ENCODE measurements around the gene TRIM15. TPM values are rescaled to one million over a fixed set of nuclear protein-coding genes. Genes with fewer than 3 reads are reported as not detected.

The TRIM15 gene
- total RNA-seq, 1 experiment from 2014 or later, result 0.35 TPM

GRCh38 chr6:30195951-30196350 is 32.6 kb downstream of the TRIM15 start:
- Mint-ChIP-seq H3K27ac (no peak overlapping the region), H3K9me3 (no peaks in the 10 kb centered on the region), H3K27me3 (ENCODE audit: low read depth) (no peaks in the 10 kb centered on the region), H3K4me1 (peaks cover 8% of the 10 kb centered on the region), H3K36me3 (peaks cover 44% of the 10 kb centered on the region), H3K4me3 (no peak overlapping the region)
- no peak for TF ChIP-seq ZNF416 (CRISPR knock-in tag; IDR thresholded peaks at IDR 0.05)
- TF ChIP-seq FOXP4 (CRISPR knock-in tag; IDR thresholded peaks at IDR 0.05), result no peak
- TF ChIP-seq ZNF423 (CRISPR knock-in tag; IDR thresholded peaks at IDR 0.05), result no peak
- no peak for TF ChIP-seq ATF1 (CRISPR knock-in tag; IDR thresholded peaks at IDR 0.05)
- no peak for TF ChIP-seq ZNF532 (CRISPR knock-in tag; IDR thresholded peaks at IDR 0.05; ENCODE audit: borderline replicate concordance)
- no peak for TF ChIP-seq GRHL2 (CRISPR knock-in tag; IDR thresholded peaks at IDR 0.05; ENCODE audit: insufficient replicate concordance, severe bottlenecking)
- ChIA-PET CTCF (interaction anchor here (0.7 to 1.4 kb wide), 2 partner anchors 23 to 25 kb away, joined by 3 to 4 read pairs; no protein-coding TSS in a partner anchor), POLR2A (no interaction called here)
- no peak for DNase-seq (ENCODE audit: low spot score)
- ATAC-seq, result no peak

DNA sequence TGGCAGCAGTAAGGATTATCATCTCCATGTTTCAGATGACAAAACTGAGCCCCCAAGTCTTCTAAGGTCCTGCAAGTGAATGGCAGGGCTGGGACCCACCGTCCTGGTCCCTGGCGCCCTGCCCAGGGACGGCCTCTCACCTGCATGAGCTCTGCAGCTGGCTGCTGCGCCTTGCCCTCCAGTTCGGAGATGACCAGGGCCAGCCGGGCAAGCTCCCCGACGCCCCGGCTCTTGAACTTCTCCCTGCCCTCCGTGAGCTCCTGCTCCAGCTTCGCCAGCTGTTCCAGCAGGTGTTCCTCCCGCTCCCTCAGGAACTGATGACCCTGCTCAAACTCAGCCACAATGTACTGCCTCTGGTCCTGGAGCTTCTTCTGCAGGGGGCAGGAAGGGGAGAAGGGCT is 33.0 kb downstream of the TRIM15 start:
- peaks cover 12% of the 10 kb centered on the region for H3K4me1 Mint-ChIP-seq
- H3K27me3 Mint-ChIP-seq (ENCODE audit: low read depth), result no peaks in the 10 kb centered on the region
- TF ChIP-seq TCF7 (CRISPR knock-in tag; IDR thresholded peaks at IDR 0.05; ENCODE audit: low read depth) (no peak), CBFB (CRISPR knock-in tag; IDR thresholded peaks at IDR 0.05; ENCODE audit: low read depth) (no peak)
- DNase-seq (ENCODE audit: low spot score) (no peak), ATAC-seq (no peak)
- ChIA-PET POLR2A (no interaction called here), CTCF (interaction anchor here (0.7 to 1.1 kb wide), 2 partner anchors 22 to 94 kb away, joined by 3 to 4 read pairs; no protein-coding TSS in a partner anchor)
- no peaks in the 10 kb centered on the region for H3K9me3 Mint-ChIP-seq
- H3K27ac Mint-ChIP-seq, result no peak overlapping the region
- peaks cover 45% of the 10 kb centered on the region for H3K36me3 Mint-ChIP-seq
- H3K4me3 Mint-ChIP-seq, result no peak overlapping the region

GRCh38 chr6:30198166-30199084 is 35.1 kb downstream of the TRIM15 start:
- POLR2A ChIA-PET, result no interaction called here

More at GRCh38 chr6:30198166-30199084, 35.1 kb downstream of the TRIM15 start:
- peaks cover 43% of the 10 kb centered on the region for H3K36me3 Mint-ChIP-seq
- no peak for DNase-seq (ENCODE audit: low spot score)
- no peaks in the 10 kb centered on the region; the same call in 1 of the 2 replicates for H3K27me3 Mint-ChIP-seq (ENCODE audit: low read depth)
- no peak for ATAC-seq
- H3K4me1 Mint-ChIP-seq, result peaks cover 29% of the 10 kb centered on the region
- no peak overlapping the region for H3K4me3 Mint-ChIP-seq
- CTCF ChIA-PET, result interaction anchor here (1.3 kb wide), 1 partner anchor 67 kb away, joined by 3 read pairs; no protein-coding TSS in a partner anchor
- no peaks in the 10 kb centered on the region for H3K9me3 Mint-ChIP-seq
- H3K27ac Mint-ChIP-seq, result no peak overlapping the region
- no peak for TF ChIP-seq ZNF317 (CRISPR knock-in tag; IDR thresholded peaks at IDR 0.05; ENCODE audit: borderline replicate concordance, low read depth)
- TF ChIP-seq EMX1 (CRISPR knock-in tag; IDR thresholded peaks at IDR 0.05), result no peak
- no peak for TF ChIP-seq ZNF671 (CRISPR knock-in tag; IDR thresholded peaks at IDR 0.05)
- no peak for TF ChIP-seq JAZF1 (CRISPR knock-in tag; IDR thresholded peaks at IDR 0.05)
- TF ChIP-seq CBFB (CRISPR knock-in tag; IDR thresholded peaks at IDR 0.05; ENCODE audit: low read depth), result no peak
- TF ChIP-seq, protein P1, sequence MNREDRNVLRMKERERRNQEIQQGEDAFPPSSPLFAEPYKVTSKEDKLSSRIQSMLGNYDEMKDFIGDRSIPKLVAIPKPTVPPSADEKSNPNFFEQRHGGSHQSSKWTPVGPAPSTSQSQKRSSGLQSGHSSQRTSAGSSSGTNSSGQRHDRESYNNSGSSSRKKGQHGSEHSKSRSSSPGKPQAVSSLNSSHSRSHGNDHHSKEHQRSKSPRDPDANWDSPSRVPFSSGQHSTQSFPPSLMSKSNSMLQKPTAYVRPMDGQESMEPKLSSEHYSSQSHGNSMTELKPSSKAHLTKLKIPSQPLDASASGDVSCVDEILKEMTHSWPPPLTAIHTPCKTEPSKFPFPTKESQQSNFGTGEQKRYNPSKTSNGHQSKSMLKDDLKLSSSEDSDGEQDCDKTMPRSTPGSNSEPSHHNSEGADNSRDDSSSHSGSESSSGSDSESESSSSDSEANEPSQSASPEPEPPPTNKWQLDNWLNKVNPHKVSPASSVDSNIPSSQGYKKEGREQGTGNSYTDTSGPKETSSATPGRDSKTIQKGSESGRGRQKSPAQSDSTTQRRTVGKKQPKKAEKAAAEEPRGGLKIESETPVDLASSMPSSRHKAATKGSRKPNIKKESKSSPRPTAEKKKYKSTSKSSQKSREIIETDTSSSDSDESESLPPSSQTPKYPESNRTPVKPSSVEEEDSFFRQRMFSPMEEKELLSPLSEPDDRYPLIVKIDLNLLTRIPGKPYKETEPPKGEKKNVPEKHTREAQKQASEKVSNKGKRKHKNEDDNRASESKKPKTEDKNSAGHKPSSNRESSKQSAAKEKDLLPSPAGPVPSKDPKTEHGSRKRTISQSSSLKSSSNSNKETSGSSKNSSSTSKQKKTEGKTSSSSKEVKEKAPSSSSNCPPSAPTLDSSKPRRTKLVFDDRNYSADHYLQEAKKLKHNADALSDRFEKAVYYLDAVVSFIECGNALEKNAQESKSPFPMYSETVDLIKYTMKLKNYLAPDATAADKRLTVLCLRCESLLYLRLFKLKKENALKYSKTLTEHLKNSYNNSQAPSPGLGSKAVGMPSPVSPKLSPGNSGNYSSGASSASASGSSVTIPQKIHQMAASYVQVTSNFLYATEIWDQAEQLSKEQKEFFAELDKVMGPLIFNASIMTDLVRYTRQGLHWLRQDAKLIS (CRISPR knock-in tag; IDR thresholded peaks at IDR 0.05; ENCODE audit: borderline replicate concordance), result no peak
- TF ChIP-seq TEAD1 (CRISPR knock-in tag; IDR thresholded peaks at IDR 0.05), result no peak
- no peak for TF ChIP-seq RELA (CRISPR knock-in tag; IDR thresholded peaks at IDR 0.05; ENCODE audit: borderline replicate concordance)
- TF ChIP-seq, protein P2, sequence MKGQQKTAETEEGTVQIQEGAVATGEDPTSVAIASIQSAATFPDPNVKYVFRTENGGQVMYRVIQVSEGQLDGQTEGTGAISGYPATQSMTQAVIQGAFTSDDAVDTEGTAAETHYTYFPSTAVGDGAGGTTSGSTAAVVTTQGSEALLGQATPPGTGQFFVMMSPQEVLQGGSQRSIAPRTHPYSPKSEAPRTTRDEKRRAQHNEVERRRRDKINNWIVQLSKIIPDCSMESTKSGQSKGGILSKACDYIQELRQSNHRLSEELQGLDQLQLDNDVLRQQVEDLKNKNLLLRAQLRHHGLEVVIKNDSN (CRISPR knock-in tag; IDR thresholded peaks at IDR 0.05), result no peak
